ENCODE data around the gene TNRC6B. TPM values are rescaled to one million over a fixed set of nuclear protein-coding genes. Genes with fewer than 3 reads are reported as not detected.

The TNRC6B gene
- polyA plus RNA-seq, 1 donor from 2014 or later = 7.6 TPM

DNA sequence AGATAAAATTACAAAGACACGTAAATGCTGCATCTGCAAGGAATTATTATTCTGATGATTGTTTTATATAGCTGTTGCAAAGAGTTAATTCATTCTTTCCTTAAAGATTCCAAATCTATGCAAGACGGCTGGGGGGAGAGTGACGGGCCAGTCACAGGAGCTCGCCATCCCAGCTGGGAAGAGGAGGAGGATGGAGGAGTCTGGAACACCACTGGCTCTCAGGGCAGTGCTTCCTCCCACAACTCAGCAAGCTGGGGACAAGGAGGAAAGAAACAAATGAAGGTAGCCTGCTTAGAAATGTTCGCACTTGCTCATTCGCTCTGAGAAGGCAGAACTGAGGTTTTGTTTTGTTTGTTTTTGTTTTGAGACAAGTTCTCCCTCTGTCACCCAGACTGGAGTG is 95.6 kb downstream of the TNRC6B start:
- Histone ChIP-seq H3K79me2 (replicated peaks; ENCODE audit: insufficient read depth, low read length) (no peaks in the 10 kb centered on the region), H3K9me2 (ENCODE audit: insufficient read depth, low read length) (no peaks in the 10 kb centered on the region), H3K4me3 (ENCODE audit: low read length) (no peak overlapping the region), H3K27ac (ENCODE audit: low read length) (no peak overlapping the region), H3K9ac (ENCODE audit: low read length) (no peak overlapping the region), H4K20me1 (ENCODE audit: insufficient read depth) (peaks cover 4% of the 10 kb centered on the region), H3F3A (ENCODE audit: insufficient read depth, low read length, poor library complexity, severe bottlenecking) (no peaks in the 10 kb centered on the region), H3K27me3 (ENCODE audit: insufficient read depth, low read depth, low read length) (no peaks in the 10 kb centered on the region), H3K36me3 (ENCODE audit: insufficient read depth, low read length) (no peaks in the 10 kb centered on the region), H3K4me2 (ENCODE audit: low read length) (no peak overlapping the region), H3K9me3 (ENCODE audit: low read length) (no peaks in the 10 kb centered on the region), H2AFZ (ENCODE audit: low read depth, low read length) (no peak overlapping the region)
- no peak for TF ChIP-seq POLR2AphosphoS5 (IDR thresholded peaks at IDR 0.05)
- TF ChIP-seq MXI1 (conservative IDR thresholded peaks at IDR 0.05; ENCODE audit: poor library complexity, severe bottlenecking) = no peak
- TF ChIP-seq, protein P1, sequence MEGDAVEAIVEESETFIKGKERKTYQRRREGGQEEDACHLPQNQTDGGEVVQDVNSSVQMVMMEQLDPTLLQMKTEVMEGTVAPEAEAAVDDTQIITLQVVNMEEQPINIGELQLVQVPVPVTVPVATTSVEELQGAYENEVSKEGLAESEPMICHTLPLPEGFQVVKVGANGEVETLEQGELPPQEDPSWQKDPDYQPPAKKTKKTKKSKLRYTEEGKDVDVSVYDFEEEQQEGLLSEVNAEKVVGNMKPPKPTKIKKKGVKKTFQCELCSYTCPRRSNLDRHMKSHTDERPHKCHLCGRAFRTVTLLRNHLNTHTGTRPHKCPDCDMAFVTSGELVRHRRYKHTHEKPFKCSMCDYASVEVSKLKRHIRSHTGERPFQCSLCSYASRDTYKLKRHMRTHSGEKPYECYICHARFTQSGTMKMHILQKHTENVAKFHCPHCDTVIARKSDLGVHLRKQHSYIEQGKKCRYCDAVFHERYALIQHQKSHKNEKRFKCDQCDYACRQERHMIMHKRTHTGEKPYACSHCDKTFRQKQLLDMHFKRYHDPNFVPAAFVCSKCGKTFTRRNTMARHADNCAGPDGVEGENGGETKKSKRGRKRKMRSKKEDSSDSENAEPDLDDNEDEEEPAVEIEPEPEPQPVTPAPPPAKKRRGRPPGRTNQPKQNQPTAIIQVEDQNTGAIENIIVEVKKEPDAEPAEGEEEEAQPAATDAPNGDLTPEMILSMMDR (IDR thresholded peaks at IDR 0.05; ENCODE audit: poor library complexity, severe bottlenecking) = no peak
- TF ChIP-seq RAD21 (conservative IDR thresholded peaks at IDR 0.05) = no peak
- no peak for TF ChIP-seq EZH2 (IDR thresholded peaks at IDR 0.05; ENCODE audit: borderline replicate concordance, insufficient read depth, low read length, poor library complexity, severe bottlenecking)
- no peak for TF ChIP-seq EP300 (conservative IDR thresholded peaks at IDR 0.05; ENCODE audit: poor library complexity, severe bottlenecking)
- no peak for TF ChIP-seq SMC3 (conservative IDR thresholded peaks at IDR 0.05; ENCODE audit: poor library complexity)
- no peak for TF ChIP-seq TAF1 (IDR thresholded peaks at IDR 0.05; ENCODE audit: low read depth)
- TF ChIP-seq, protein P2, sequence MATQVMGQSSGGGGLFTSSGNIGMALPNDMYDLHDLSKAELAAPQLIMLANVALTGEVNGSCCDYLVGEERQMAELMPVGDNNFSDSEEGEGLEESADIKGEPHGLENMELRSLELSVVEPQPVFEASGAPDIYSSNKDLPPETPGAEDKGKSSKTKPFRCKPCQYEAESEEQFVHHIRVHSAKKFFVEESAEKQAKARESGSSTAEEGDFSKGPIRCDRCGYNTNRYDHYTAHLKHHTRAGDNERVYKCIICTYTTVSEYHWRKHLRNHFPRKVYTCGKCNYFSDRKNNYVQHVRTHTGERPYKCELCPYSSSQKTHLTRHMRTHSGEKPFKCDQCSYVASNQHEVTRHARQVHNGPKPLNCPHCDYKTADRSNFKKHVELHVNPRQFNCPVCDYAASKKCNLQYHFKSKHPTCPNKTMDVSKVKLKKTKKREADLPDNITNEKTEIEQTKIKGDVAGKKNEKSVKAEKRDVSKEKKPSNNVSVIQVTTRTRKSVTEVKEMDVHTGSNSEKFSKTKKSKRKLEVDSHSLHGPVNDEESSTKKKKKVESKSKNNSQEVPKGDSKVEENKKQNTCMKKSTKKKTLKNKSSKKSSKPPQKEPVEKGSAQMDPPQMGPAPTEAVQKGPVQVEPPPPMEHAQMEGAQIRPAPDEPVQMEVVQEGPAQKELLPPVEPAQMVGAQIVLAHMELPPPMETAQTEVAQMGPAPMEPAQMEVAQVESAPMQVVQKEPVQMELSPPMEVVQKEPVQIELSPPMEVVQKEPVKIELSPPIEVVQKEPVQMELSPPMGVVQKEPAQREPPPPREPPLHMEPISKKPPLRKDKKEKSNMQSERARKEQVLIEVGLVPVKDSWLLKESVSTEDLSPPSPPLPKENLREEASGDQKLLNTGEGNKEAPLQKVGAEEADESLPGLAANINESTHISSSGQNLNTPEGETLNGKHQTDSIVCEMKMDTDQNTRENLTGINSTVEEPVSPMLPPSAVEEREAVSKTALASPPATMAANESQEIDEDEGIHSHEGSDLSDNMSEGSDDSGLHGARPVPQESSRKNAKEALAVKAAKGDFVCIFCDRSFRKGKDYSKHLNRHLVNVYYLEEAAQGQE (IDR thresholded peaks at IDR 0.05; ENCODE audit: borderline replicate concordance) = no peak

DNA sequence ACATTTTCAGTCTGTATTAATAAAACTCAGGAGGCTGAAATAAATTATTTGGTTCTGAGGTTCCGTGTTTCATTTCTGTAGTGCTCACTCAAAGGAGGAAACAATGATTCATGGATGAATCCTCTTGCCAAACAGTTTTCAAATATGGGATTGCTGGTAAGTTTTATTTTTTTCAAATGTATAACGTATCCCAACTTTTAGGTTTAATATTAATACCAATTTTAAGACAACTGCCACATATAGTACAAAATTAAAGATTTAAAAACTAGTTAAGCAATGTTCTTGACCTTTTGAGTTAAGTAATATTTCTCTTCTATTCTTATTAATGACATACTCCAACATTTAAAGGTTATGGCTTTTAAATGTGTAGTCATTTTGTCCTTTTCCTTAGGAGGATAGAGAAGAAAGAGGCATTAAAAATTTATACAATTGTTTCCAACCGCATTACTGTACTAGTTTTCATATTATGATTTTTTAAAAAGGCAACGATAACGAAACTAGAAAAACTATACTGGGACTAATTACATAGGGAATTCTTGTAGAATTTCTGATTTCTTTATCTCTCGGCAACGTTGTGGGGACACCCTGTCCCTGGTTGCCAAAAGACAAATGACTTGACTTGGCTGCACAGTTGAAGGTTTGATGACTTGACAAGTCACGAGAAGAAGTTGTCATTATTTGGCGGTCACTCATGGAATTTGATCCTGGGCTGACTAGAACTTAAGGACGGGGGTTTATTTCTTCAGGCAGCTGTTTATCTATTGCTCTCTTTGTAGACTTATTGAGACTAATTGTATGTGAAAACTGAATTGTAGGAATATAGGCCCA is 99.5 kb downstream of the TNRC6B start:
- peaks cover 2% of the 10 kb centered on the region for H4K20me1 ChIP-seq (ENCODE audit: insufficient read depth)
- no peak overlapping the region for H3K4me2 ChIP-seq (ENCODE audit: low read length)
- H3F3A ChIP-seq (ENCODE audit: insufficient read depth, low read length, poor library complexity, severe bottlenecking) = no peaks in the 10 kb centered on the region
- no peaks in the 10 kb centered on the region for H3K9me2 ChIP-seq (ENCODE audit: insufficient read depth, low read length)
- H2AFZ ChIP-seq (ENCODE audit: low read depth, low read length) = no peak overlapping the region
- H3K27ac ChIP-seq (ENCODE audit: low read length) = no peak overlapping the region
- H3K36me3 ChIP-seq (ENCODE audit: insufficient read depth, low read length) = peaks cover 12% of the 10 kb centered on the region
- no peak overlapping the region for H3K9ac ChIP-seq (ENCODE audit: low read length)
- no peaks in the 10 kb centered on the region for H3K27me3 ChIP-seq (ENCODE audit: insufficient read depth, low read depth, low read length)
- no peaks in the 10 kb centered on the region for H3K79me2 ChIP-seq (replicated peaks; ENCODE audit: insufficient read depth, low read length)
- no peak overlapping the region for H3K4me3 ChIP-seq (ENCODE audit: low read length)
- no peaks in the 10 kb centered on the region for H3K9me3 ChIP-seq (ENCODE audit: low read length)
- no peak for TF ChIP-seq EP300 (conservative IDR thresholded peaks at IDR 0.05; ENCODE audit: poor library complexity, severe bottlenecking)
- TF ChIP-seq, protein P2 (IDR thresholded peaks at IDR 0.05; ENCODE audit: borderline replicate concordance) = no peak

Data from neural cell (in vitro differentiated cells).